HG02642 (cell line): ENCODE measurements around the gene TXK.

Experiments
- ATAC-seq: cut with Tn5 transposase; IDR thresholded peaks from one replicate; pipeline ENCODE4 v1.9.1; 2021; ENCODE audit warnings: mild to moderate bottlenecking; ENCODE audit not compliant: unreplicated experiment, poor library complexity

TXK gene

GRCh38 chr4:48028696-48029095 is 105.4 kb downstream of the TXK start:
- ATAC-seq = peak; percentile 72

GRCh38 chr4:48027653-48028052 is 106.4 kb downstream of the TXK start:
- ATAC-seq = peak; percentile 65

GRCh38 chr4:48025005-48025404 is 109.0 kb downstream of the TXK start:
- no peak for ATAC-seq

GRCh38 chr4:48024522-48024921 is 109.5 kb downstream of the TXK start:
- no peak for ATAC-seq

DNA sequence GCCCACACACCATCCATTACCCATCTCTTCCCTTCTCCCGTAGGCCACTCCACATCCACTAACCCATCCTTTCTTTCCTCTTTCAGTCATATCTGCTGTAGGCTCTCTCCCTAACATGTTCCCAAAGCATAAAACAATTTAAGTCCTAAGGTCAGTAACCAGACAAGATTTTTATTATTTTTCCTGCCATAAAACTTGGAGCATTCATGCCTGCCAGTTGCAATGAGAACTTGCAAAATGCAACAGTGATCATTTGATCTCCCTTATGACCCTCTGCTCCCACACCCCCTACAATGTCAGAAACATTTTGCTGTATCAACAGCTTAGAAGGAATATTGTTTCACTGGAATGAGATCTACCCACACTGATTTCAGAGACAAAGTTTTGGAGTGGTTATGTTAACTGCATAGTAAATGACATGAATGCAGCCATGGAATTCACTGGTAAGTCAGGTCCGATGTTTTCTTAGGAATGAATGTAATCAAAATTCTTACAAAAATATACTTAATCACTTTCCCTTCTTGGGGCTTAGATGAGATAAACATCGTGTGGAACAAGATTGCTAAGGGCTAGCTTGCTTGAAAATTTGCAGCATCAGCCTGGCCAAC is 111.8 kb downstream of the TXK start:
- ATAC-seq = no peak

DNA sequence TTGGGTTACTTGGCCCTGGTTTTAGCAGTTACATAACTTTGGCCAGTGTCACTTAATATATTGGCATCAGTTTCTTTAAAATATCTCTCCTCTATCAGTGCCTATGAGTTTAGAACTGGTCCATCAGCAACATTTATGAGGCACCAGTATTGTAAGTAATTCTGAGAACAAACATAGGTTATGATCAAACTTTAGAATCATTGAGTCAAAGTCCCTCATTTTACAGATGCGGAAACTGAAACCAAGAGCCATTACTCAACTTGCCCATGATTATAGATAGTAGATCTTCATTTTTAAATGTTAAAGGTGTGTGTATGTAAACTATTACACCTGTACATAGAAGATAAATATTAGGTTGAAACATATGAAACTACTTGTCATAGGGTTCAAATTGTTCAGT is 113.0 kb downstream of the TXK start:
- no peak for ATAC-seq

DNA sequence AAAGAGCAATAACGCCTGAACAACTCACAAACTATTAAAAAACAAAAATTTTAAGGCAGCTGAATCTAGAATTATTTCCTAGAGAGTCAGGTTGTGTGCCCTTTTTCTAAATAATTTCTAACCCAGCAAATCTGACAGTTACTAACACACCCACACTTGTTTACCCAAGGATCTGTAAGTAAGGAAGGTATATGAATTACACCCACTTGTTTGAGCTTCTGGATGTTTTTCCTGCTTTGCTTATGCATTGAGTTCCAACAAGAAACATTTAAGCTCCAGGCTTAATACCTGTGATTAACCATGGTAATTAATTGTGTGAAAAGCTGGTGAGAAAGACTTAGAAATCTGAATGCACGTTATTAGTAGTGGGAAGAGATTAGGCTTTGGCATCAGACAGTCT is 115.9 kb downstream of the TXK start:
- no peak for ATAC-seq

DNA sequence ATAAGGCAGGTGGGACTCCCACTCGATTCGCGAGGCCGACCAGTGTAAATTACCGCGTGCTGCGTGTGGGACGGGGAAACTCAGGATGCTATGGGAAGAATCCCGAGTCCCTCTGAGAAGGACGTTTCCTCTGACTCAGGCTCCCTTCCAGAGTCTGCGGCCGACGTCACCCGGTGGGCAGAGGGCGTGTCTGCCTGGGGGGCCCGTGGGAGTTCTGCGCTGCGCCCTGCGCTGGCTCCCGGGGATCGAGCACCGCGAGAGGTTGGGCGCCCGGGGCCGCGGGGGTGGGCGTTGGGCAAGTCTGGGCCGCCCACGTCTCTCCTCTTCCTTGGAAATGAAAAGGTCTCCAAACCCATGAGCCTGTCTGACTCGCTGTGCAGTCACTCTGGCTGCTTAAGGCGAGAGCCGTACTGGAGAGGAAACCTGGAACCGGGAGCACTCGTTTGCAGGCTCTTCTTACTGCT is 116.9 kb downstream of the TXK start:
- ATAC-seq = peak; percentile 2
